ENCODE measurements around the gene TRABD2B. TPM values are rescaled to one million over a fixed set of nuclear protein-coding genes. Genes with fewer than 3 reads are reported as not detected.

The TRABD2B gene
- total RNA-seq, 1 experiment from 2014 or later, result not detected

- TF ChIP-seq EZH2 (IDR thresholded peaks at IDR 0.05; ENCODE audit: borderline replicate concordance, low read depth, low read length, poor library complexity, severe bottlenecking) (no peak), CTCF (conservative IDR thresholded peaks at IDR 0.05; ENCODE audit: low read depth, low read length) (no peak)
- POLR2A ChIA-PET (ENCODE audit: low non-redundant PET), result no interaction called here
- Histone ChIP-seq H3K36me3 (ENCODE audit: insufficient read depth, low read length, poor library complexity, severe bottlenecking) (no peaks in the 10 kb centered on the region), H3K27me3 (replicated peaks; ENCODE audit: insufficient read depth, low read depth, low read length, poor library complexity) (peaks cover 14% of the 10 kb centered on the region), H3K27ac (ENCODE audit: low read depth, low read length, poor library complexity, severe bottlenecking) (no peak overlapping the region), H3K4me3 (ENCODE audit: low read depth, low read length, poor library complexity, severe bottlenecking) (no peak overlapping the region), H3K9me3 (ENCODE audit: low read depth, low read length, poor library complexity, severe bottlenecking) (no peaks in the 10 kb centered on the region), H3K4me1 (ENCODE audit: insufficient read depth, low read length, poor library complexity, severe bottlenecking) (no peaks in the 10 kb centered on the region)
- intact Hi-C loops (cut with micrococcal nuclease; ENCODE audit: unreplicated experiment), result loop anchor here (5.0 kb wide), 1 partner anchor 55 kb away; no protein-coding TSS in a partner anchor
- BruUV-seq (replicated peaks), result no TSS peak
- CTCF ChIA-PET, result no interaction called here
- no peak for DNase-seq (ENCODE audit: low spot score)
Observed at GRCh38 chr1:47791879-47792608, 205.1 kb downstream of the TRABD2B start.

GRCh38 chr1:47788761-47789160 lies 208.4 kb downstream of the TRABD2B start:
- no peak overlapping the region for H3K4me3 ChIP-seq (ENCODE audit: low read depth, low read length, poor library complexity, severe bottlenecking)
- no peak overlapping the region for H3K27ac ChIP-seq (ENCODE audit: low read depth, low read length, poor library complexity, severe bottlenecking)
- no peak for DNase-seq (ENCODE audit: low spot score)
- H3K27me3 ChIP-seq (replicated peaks; ENCODE audit: insufficient read depth, low read depth, low read length, poor library complexity), result peaks cover 16% of the 10 kb centered on the region
- no peaks in the 10 kb centered on the region for H3K36me3 ChIP-seq (ENCODE audit: insufficient read depth, low read length, poor library complexity, severe bottlenecking)
- no TSS peak for BruUV-seq (replicated peaks)
- intact Hi-C loops (cut with micrococcal nuclease; ENCODE audit: unreplicated experiment), result no loop called here
- no peaks in the 10 kb centered on the region for H3K4me1 ChIP-seq (ENCODE audit: insufficient read depth, low read length, poor library complexity, severe bottlenecking)
- ChIA-PET POLR2A (ENCODE audit: low non-redundant PET) (no interaction called here), CTCF (no interaction called here)
- H3K9me3 ChIP-seq (ENCODE audit: low read depth, low read length, poor library complexity, severe bottlenecking), result no peaks in the 10 kb centered on the region
- TF ChIP-seq EZH2 (IDR thresholded peaks at IDR 0.05; ENCODE audit: borderline replicate concordance, low read depth, low read length, poor library complexity, severe bottlenecking), result no peak
- no peak for TF ChIP-seq CTCF (conservative IDR thresholded peaks at IDR 0.05; ENCODE audit: low read depth, low read length)

- H3K4me1 ChIP-seq (ENCODE audit: insufficient read depth, low read length, poor library complexity, severe bottlenecking), result no peaks in the 10 kb centered on the region
- no peak for TF ChIP-seq CTCF (conservative IDR thresholded peaks at IDR 0.05; ENCODE audit: low read depth, low read length)
- TF ChIP-seq EZH2 (IDR thresholded peaks at IDR 0.05; ENCODE audit: borderline replicate concordance, low read depth, low read length, poor library complexity, severe bottlenecking), result no peak
- H3K9me3 ChIP-seq (ENCODE audit: low read depth, low read length, poor library complexity, severe bottlenecking), result no peaks in the 10 kb centered on the region
- peaks cover 16% of the 10 kb centered on the region for H3K27me3 ChIP-seq (replicated peaks; ENCODE audit: insufficient read depth, low read depth, low read length, poor library complexity)
- H3K36me3 ChIP-seq (ENCODE audit: insufficient read depth, low read length, poor library complexity, severe bottlenecking), result no peaks in the 10 kb centered on the region
- ChIA-PET CTCF (no interaction called here), POLR2A (ENCODE audit: low non-redundant PET) (no interaction called here)
- intact Hi-C loops (cut with micrococcal nuclease; ENCODE audit: unreplicated experiment), result no loop called here
- H3K4me3 ChIP-seq (ENCODE audit: low read depth, low read length, poor library complexity, severe bottlenecking), result no peak overlapping the region
- DNase-seq (ENCODE audit: low spot score), result no peak
- no peak overlapping the region for H3K27ac ChIP-seq (ENCODE audit: low read depth, low read length, poor library complexity, severe bottlenecking)
- BruUV-seq (replicated peaks), result no TSS peak
Observed at GRCh38 chr1:47787560-47787959, 209.6 kb downstream of the TRABD2B start.

All from A673 (cell line).